ENCODE results near the gene LPIN2.

GRCh38 chr18:3015204-3015592 lies 2.3 kb upstream of the LPIN2 start:
- TF ChIP-seq CTCF (IDR thresholded peaks at IDR 0.05 in 4 of 5, conservative IDR thresholded peaks at IDR 0.05 in 1 of 5), result no peak
- no peak for TF ChIP-seq POLR2A (IDR thresholded peaks at IDR 0.05)

All from gastrocnemius medialis (tissue), 4 donors.